ENCODE data around the gene LRMDA.

The LRMDA gene

DNA sequence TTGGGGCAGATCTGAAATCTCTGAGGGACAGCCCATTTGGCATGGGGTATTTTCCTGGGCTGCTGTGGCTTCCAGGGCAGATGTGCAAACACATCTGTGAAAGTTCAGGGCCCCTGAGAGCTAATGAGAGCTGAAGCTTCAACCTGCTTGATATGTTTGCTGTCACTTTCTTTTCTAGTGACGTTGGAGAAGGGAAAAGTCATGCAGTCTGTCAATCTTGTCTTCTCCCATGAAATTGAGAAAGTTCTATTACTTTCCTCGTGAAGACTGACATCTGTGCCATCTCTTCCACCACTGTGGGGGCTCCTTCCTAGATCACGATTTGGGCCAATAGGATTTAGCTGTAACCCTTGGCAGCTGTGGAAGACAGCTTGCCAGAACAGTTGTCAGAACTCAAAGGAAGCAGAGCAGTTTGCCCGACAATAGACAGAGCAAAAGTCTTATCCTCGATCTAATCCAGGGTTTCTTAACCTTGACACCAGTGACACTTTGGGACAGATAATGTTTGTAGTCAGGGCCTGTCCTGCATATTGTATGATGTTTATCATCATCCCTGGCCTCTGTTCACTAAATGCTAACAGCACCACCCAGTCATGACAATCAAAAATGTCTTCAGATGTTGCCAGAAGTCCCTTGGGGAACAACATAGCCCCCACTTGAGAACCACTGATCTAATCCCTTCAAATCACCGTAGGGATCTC is 586.5 kb downstream of the LRMDA start:
- no peak for DNase-seq

DNA sequence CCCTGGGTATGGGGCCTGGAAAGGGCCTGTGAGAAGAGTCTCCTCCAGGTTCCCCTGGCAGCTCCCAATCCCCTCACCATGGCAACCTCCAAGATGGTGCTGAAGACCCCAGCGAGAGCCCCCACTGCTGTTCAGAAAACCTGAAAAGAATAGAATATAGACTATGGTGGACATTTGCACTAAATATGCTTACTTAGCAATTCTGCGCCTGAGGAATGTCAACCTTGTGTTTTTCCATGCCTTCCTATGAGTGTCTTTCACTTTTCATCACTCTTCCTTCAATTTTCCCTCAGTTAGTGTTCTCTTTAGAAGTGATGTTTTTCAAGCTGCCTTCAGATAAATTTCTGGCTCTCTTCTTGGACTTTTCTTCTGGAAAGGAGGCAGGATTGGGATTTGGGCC is 589.2 kb downstream of the LRMDA start:
- no peak for DNase-seq

DNA sequence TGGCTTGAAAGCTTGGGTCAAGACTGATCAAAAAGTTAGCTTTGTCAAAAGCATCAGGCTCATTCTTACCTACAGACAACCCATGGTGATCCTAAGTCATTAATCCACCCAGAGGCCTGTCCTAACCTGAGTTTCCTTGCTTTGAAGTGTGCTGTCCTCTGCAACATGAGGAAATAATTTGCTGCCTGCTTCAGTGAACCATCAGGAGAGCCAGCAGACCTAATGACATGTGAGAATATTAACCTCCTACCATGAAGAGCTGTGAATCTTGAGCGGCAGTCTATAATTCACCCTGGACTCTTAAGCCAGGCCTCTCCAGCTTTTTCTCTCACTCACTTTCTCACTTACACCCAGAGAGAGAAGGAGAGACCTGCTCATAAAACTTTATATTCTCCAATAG is 590.0 kb downstream of the LRMDA start:
- DNase-seq, result no peak

DNA sequence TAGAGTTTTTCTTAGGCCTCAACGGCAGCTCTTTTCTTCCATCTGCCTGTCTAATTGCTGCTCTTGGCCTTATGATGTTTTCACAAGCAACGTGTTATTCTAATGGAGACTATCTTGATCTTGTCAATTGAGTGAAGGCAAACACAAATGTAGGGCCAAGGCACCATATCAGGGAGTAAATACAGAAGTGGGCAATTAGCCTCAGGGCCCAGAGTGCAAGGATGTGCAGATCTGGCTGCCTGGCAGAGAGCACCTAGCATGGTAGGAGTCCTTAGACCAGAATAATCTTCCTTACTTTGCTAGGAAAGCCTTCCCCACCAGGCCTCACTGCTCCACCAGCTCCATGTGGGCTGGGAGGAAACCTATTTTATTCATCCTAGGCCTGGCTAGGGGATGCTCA is 590.9 kb downstream of the LRMDA start:
- DNase-seq, result no peak

DNA sequence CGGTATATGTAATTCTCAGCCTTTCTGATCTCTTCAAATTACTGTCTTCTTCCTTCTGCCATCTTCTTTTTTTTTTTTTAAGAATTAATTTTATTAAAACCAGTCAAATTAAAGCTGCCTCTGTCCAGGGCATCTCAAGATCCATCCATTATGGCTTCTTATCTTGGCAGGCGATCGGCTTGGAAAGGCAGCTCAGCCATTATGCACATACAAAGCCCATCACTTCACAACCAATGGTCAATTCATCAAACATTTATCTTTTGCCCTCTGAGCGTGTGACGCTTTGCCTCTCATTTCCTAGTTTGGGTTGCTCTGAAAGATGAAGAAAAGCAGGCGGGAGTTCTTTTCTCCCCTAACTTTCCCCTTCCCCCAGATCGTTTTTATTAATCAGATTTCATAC is 591.6 kb downstream of the LRMDA start:
- no peak for DNase-seq

DNA sequence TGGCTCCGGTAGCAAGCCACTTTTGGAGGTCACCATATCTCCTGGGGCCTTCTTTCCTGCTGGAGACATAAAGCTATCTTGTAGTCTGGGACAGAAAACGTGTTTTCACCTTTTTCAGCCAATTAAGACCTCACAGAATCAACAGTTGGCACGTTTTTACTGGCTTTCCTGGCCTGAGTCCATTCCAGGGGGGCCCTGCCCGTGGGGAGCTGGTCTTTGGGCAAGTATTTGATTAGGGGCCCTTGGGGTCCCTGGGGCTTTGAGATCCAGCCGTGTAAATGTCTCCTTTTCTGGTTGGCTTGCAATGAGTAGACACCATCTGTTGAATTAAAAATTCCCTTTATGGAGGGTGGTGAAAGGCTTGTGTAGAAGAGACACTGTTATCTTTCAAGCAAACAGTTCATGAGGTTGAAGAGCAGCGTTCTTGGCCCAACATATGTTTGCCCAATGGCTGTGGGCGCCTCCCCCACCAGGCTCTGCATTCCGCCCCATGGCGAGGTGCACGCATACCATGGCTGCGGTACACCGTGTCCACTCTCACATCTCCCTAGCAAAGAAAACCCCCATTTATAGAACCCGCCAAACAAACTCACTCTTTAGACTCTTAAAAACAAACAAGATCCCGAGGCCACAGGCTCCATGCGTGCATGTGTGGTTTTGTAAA is 593.2 kb downstream of the LRMDA start:
- DNase-seq, result no peak

DNA sequence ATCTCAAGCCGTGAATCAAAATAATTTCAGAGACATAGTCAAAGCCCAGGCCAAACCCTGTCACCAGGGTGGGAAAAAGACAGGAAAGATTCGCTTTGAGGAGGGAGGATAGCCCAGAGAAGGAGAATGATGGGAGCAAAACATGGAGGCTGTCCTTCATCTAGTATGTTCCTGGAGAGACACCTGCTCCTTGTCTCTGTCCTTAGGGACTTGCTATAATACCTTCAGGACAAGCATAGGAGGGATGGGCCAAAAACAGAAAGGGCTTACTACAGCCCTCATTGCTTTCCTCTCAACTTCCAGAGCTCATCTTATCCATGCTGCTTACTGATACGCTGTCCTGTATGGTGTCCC is 593.7 kb downstream of the LRMDA start:
- no peak for DNase-seq

DNA sequence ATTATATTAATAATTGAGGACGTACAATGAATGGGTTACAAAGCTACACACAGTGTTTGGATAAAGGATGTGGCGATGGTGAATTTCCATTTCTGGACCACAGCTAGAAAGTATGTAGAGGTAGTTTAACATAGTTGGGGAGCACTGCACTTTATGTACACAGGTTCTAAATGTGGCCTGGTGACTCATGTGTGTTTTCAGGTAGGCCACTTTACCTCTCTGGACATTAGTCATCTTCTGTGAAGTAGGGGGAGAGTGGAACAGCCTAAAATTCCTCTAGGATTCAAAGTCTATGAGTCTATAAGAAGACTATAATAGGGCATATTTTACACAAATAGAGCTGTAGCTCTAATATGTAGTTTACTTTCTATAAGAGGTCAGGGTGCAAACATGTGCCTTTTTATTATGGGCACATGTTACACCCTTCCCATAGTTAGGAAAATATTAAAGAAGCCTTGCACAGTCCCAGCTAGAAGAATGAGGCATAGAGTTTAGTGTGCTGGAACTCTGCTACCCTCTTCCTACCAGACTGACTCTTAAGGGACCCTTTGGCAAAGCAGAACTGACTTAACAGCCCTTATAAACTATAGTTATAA is 594.9 kb downstream of the LRMDA start:
- DNase-seq, result no peak

DNA sequence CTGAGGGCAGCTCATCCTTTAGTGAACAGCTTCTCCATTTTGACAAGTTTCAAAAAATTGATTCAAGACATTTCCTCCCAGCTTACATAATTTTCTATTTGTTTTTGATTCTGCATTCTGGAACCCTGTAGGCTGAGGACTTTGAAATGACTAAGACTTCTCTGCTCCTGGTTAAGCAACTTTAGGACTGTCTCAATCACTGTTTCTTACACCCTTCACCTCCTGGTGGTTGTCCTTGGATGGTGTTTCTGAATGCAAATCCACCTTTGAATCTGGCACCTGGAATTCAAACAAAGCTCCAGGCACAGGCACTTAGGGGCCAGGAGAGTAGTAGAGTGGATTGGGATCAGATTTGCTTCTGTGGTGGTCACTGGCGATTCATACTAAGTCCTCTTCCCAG is 595.5 kb downstream of the LRMDA start:
- no peak for DNase-seq

DNA sequence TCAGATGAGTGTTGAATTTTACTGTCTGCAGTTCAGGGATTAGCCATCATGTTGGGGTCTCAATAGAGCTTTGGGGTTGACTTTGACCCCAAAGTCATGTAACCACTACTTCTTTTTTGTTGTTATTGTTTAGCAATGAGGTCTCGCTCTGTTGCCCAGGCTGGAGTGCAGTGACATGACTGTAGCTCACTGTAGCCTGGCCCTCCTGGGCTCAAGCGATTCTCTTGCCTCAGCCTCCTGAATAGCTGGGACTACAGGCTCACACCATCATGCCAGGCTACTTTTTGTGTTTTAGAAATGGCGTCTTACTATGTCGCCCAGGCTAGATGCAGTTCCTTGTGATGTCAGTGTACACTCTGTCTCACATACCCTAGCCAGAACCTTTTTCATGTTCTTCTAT is 598.4 kb downstream of the LRMDA start:
- no peak for DNase-seq

DNA sequence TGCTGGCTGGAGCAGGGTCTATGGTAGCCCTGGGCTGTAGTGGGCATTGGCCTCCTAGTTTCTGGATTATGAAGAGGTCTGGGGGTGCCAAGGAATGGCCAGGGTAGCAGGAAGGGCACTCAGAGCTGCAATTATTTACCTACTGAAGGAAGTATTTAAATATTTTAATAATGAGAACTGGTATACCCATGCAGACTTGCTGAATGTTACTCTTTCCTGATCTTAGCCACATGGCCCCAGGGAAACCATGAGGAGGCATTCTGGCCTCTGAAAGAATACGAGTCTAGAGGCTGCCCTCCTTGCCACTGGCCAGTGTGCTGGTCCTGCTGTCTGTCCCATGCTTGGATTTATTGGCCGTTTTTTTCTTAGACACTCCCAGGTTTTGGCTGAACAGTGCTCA is 599.7 kb downstream of the LRMDA start:
- no peak for DNase-seq

DNA sequence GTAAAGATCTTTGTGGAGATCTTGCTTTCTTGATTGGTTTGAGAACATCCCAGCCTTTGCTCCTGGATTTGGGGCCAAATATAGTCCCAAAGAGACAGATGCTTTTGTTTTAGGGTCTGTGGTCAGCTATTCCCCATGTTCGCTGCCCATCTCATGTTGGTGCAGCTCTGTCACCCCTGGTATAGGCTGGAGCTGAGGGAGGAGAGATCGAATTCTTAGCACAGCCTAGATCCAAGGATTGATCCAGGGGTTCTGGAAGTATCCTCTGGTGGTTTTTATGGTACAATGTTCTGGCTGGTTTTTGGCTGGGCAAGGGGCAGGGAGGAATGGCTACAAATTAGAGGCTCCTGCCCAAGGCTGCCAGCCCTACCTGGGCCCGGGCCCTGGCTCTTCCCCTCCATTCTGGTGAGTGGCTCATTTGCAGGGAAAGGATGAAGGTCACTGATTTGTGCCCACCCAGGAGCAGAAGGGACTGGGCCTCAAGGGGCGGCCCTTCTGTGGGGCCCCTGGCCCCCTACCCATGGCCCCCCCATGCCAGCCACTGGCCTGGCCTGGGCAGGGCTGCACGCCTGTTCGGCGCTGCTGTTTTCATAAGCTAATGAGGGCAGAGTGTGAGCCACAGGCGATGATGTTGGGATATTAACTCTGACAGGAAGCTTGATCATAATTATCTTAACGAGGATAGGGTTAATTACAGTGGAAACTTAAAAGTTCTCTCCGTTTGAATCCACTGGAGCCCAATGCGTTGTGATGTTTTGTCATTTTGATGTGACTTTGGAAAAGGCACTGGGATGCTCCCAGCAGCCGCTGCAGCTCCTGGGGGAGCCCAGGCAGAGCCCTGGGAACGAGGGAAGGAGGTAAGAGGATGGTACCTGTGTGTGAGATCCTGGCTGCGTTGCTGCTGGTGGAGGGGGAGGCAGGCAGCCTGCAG is 600.6 kb downstream of the LRMDA start:
- DNase-seq, result no peak

DNA sequence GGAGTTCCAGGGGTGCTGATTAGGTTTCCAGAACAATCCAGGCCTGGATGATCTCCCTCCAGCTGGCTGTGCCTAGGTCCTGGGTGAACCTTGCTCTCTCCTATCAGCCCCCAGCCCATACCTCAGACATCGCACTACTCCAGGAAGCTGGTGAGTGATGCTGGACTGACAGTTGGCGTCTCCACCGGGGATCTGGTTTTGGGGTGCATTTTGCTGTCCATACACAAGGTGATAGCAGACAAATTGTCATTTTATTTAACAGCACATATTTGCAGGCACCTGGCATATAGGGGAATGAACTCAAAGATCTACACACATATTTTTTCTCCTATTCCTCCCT is 601.2 kb downstream of the LRMDA start:
- no peak for DNase-seq

DNA sequence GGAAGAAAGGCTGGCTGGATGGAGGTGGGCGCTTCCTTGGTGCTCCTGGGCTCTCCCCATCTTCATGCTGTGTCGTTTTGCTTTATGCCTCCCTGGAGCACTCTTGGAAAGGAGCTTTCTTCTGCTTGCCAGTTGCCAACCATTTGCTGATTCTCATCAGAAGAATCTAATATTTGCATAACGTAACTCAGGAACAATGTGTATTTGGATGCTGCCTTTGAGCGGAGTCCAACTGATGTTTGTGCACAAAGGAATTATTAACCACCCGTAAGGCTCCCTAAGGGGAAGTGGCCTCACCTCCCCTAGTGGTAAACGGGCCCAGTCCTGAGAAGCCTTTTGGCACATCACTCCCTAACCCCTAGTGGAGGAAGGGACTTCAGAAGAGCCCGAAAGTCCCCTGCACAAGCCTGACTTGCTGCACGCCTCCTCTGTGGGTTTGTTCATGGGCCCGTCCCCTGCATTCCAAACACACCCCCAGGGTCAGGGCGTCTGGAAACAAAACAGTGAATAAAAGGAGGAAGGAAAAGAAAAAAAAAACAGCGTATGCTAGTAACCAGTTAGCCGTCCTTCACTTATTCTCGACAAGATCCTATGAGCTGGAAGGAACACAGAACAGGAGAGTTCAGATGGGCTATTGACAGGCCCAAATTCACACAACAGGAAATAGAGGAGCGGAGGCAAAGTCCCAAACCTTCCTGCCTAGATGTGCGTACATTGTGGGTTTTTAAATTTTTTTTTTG is 602.2 kb downstream of the LRMDA start:
- no peak for DNase-seq

DNA sequence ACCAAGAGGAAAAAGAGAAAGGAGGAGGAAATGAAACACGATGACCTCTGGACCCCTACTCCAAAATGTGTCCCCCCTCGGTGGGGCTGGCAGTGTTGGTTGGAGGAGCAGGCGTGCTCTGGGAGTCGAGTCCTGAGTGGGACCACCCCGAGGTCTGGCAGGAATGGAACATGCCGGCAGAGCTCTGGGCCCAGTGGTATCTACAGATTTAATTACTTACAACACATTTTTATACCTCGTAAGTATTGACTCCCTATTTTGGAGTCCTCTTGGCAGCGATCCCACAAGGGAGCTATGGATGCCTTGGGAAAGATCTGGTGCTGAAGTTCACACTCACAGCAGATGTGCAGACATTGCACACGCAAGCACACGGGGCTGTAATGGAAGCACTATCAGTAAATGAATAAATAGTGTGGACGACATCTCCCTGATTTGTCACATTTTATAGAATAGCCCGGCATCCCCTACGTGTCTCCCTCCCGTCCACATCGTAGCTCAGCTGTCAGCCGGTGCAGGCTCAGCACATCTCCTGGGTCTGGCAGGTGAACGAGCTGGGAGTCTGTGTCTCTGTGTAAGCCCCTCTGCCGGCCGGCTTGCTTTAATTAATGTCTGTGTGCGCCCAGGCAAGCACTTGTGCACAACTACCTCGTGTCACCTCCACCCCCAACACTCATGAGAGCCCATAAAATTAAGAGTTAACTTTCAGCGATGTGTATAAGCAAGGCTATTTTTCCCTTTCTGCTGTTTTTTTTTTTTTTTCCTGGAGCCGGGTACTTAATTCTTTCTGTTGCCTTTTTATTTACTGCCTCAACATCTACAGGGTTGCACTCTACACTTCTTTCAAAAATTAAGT is 603.2 kb downstream of the LRMDA start:
- no peak for DNase-seq

DNA sequence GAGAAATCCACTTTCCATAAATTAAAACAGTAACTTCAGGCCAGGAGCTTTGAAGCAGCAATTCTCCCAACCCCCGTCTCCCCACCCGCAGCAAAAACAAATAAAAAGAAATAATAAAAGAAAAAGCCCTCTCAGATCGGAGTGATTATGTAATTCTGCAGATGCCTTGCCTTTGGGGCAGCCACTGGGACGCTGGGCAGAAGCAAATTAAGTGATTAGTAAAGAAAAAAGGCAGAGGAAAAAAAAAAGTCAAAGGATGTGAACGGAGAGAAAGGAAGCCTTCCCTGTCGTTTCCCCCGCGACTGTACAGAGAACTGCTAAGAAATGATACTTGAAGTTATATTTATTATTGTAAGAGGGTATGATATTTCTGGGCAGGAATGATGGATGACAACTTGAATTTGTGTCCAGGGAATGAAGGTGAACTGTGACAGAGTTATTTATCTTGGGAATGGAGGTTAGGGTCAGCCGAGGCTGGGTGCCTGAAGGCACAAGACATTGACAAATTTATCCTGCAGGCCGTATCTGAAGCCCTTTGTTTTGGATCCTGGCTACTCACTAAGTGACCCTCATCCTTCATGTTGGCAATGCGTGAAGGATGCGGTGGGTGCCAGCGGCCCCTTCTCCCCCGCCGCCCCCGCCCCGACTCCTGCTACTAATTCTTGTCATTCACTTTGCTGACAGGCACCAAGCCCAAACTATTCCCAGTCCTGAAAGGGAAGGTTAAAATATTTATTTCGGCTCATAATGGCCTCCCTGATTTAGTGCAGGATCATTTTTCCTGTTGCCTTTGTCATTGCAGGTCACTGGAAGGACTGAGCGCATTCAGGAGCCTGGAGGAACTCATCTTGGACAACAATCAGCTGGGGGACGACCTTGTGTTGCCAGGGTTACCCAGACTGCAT is 604.0 kb downstream of the LRMDA start:
- no peak for DNase-seq

DNA sequence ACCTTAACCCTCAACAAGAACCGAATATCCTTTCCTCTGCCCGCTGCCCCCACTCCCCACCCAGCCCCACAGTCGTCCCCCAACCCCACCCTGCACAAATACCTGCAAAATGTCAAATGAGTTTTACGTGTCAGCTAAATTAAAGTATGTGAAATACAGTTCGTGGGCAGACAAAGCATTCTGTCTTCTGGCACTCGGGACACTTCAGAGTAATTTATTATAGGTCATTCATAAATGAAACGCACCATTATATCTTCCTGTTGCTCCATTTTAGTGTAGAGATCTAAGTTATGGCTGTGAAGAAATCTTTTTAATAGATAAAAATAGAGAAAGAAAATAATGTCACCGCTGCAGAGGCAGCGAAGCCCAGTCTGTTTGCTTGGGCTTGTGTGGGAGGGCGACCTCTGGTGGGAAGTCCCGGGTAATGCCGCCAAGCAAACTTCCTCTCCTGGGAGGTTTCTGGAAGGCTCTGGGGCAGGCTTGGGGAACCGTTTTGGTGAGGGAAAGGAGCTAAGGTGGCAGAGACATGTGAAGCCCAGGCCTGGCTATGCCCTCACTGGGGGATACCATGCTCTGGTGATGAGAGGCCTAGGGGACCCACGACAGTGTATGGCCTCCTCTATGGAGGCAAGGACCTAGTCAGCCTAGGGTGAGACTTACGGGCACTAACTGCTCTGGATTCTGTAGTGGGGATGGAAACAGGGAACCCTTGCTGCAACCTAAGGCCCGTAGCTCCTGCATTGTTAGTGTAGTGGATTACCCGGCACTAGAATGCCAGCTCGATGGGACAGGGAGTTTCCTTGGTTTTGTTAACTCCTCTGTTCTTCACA is 604.9 kb downstream of the LRMDA start:
- DNase-seq, result peak; percentile 31

DNA sequence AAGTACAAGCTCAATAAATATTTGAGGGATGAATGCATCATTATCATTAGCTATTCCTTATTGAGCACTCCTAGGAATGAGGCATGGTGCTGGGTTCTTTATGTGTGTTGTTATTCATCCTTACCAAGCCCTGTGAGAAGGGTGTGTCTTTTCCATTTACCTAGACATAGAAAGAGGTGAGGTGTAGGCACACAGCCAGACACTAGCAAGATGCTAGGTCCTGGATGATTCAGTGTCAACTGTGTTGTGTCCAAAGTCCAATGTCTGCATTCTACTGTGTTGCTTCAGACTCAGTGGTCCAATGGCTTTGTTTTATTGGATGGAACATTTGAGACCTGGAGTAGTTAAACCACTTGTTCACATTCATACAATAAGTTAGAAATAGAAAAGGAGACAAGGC is 605.5 kb downstream of the LRMDA start:
- no peak for DNase-seq

DNA sequence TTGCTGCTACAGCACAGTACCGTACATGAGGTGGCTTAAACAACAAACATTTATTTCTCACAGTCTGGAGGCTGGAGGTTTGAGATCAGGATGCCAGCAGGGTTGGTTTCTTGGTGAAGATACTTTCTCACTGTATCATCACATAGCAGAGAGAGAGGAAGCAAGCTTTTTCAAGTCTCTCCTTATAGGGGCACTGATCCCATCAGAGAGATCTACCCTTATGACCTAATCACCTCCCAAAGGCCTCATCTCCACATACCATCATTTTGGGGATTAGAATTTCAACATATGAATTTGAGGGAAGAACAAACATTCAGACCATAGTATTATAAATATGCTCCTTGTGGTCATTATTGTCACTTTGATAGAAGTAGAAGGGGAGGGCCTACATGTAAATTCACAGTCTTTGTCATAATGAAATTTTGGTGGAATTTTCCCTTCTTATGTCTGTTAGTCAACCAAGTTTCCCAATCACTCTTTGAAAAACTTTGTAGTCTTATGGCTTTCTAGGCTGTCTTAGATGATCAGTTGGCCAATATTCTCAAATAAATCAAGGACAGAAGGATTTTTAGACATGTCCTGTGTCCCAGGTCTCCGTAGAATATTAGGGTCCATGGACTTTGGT is 606.2 kb downstream of the LRMDA start:
- no peak for DNase-seq
